ENCODE data around the gene DPP4. TPM values are rescaled to one million over a fixed set of nuclear protein-coding genes. Genes with fewer than 3 reads are reported as not detected.

The DPP4 gene
- total and polyA plus RNA-seq, 2 donors (not counting 3 experiments of a cell fraction or from before 2014, with no cell fraction given) = 0.84 to 6.2 TPM

- ChIA-PET POLR2A (no interaction called here), CTCF (interaction anchor here (1.5 kb wide), 1 partner anchor 121 kb away, joined by 4 read pairs; no protein-coding TSS in a partner anchor)
- TF ChIP-seq POLR2A (IDR thresholded peaks at IDR 0.05; ENCODE audit: low read depth, low read length) (no peak), MAX (IDR thresholded peaks at IDR 0.05; ENCODE audit: insufficient read depth, insufficient read length) (no peak), GATA2 (IDR thresholded peaks at IDR 0.05; ENCODE audit: insufficient read depth, insufficient read length, low read depth, low read length) (no peak), EZH2 (IDR thresholded peaks at IDR 0.05; ENCODE audit: borderline replicate concordance, low read depth, low read length, severe bottlenecking) (no peak), MYC (IDR thresholded peaks at IDR 0.05; ENCODE audit: low read depth, low read length) (no peak), CTCF (IDR thresholded peaks at IDR 0.05; ENCODE audit: extremely low read depth in 1 of 2, insufficient read depth in 1 of 2, low read depth in 1 of 2, low read length in 2 of 2) (no peak), JUN (IDR thresholded peaks at IDR 0.05; ENCODE audit: borderline replicate concordance, insufficient read depth, insufficient read length, low read depth) (no peak), FOS (IDR thresholded peaks at IDR 0.05; ENCODE audit: borderline replicate concordance, insufficient read depth, low read length) (no peak)
- no peaks in the 10 kb centered on the region for H3K36me3 ChIP-seq (ENCODE audit: control insufficient read depth in 2 of 2, extremely low read depth in 1 of 2, insufficient read depth in 2 of 2, low read length in 2 of 2)
- H3K9me1 ChIP-seq (replicated peaks; ENCODE audit: control insufficient read depth, extremely low read depth, insufficient read depth, low read length) = no peaks in the 10 kb centered on the region
- FAIRE-seq = no peak
- H2AFZ ChIP-seq (ENCODE audit: low read depth, low read length) = no peak overlapping the region
- peaks cover 2% of the 10 kb centered on the region for H3K4me1 ChIP-seq (ENCODE audit: control insufficient read depth, extremely low read depth, insufficient read depth, low read length)
- BruUV-seq (replicated peaks) = no TSS peak
- no peaks in the 10 kb centered on the region for H3K9me3 ChIP-seq (replicated peaks; ENCODE audit: control insufficient read depth, insufficient read depth, low read length)
- H3K4me3 ChIP-seq (replicated peaks in 1 of 3; ENCODE audit: insufficient read depth in 1 of 3, low read depth in 1 of 3, low read length in 3 of 3) = no peak overlapping the region
- dilution Hi-C loops (cut with MboI; ENCODE audit: extremely low pct_ligation_motif_present, low sequenced_read_pairs) (no loop called here), intact Hi-C loops (cut with micrococcal nuclease) (no loop called here)
- no peak overlapping the region for H3K27ac ChIP-seq (ENCODE audit: insufficient read depth, low read depth, low read length)
- no peaks in the 10 kb centered on the region for H3K27me3 ChIP-seq (ENCODE audit: control insufficient read depth in 2 of 2, insufficient read depth in 2 of 2, low read length in 2 of 2)
- no peaks in the 10 kb centered on the region for H4K20me1 ChIP-seq (replicated peaks; ENCODE audit: control insufficient read depth, extremely low read depth, insufficient read depth, low read length)
- no peak overlapping the region for H3K4me2 ChIP-seq (ENCODE audit: insufficient read depth, low read length)
- H3K9ac ChIP-seq (replicated peaks; ENCODE audit: extremely low read depth, insufficient read depth, low read length) = no peak overlapping the region
- H3K79me2 ChIP-seq (ENCODE audit: control insufficient read depth, insufficient read depth, low read length) = no peaks in the 10 kb centered on the region
- DNase-seq (ENCODE audit: low read depth, low spot score) = no peak
These were observed 70.0 kb downstream of the DPP4 start for GRCh38 chr2:162004031-162004430.
